Lung microvascular endothelial cell (primary cell): ENCODE measurements around the gene SESN1. TPM values are rescaled to one million over a fixed set of nuclear protein-coding genes. Genes with fewer than 3 reads are reported as not detected.

Source experiments
- DNase-seq, 2 donors: peaks; one replicate each; pipeline versions ENCODE4 v3.0.0 to v3.0.0-alpha.2; 2010; ENCODE audit warnings: low read depth in 2 of 2
- total RNA-seq: library from RNA; depleted of rRNA; stranded (reverse); fragments of >200 nt; gene quantifications from 2 replicates; pipeline ENCODE4 v1.2.1, GENCODE V29; 2014

SESN1 gene
- total RNA-seq, 1 donor from 2014 or later, result 19.0 TPM

GRCh38 chr6:108961985-108962384, 132.7 kb downstream of the SESN1 start:
- DNase-seq, result peak in 1 of 2 donors; percentile 92

GRCh38 chr6:108961077-108961476, 133.6 kb downstream of the SESN1 start:
- no peak for DNase-seq

GRCh38 chr6:108960601-108961000, 134.0 kb downstream of the SESN1 start:
- no peak for DNase-seq

GRCh38 chr6:108959972-108960582, 134.6 kb downstream of the SESN1 start:
- no peak for DNase-seq

- DNase-seq, result no peak
Measured at GRCh38 chr6:108958900-108959770, 135.5 kb downstream of the SESN1 start.

GRCh38 chr6:108957221-108957620, 137.4 kb downstream of the SESN1 start:
- DNase-seq, result no peak

GRCh38 chr6:108955329-108955949, 139.2 kb downstream of the SESN1 start:
- DNase-seq, result no peak

- DNase-seq, result no peak
Measured at GRCh38 chr6:108953681-108954080, 141.0 kb downstream of the SESN1 start.

GRCh38 chr6:108952776-108953486, 141.7 kb downstream of the SESN1 start:
- DNase-seq, result peak in 1 of 2 donors; percentile 17

GRCh38 chr6:108951351-108951953, 143.2 kb downstream of the SESN1 start:
- DNase-seq, result no peak

- DNase-seq, result peak in 1 of 2 donors; percentile 10
Measured at GRCh38 chr6:108948181-108948661, 146.4 kb downstream of the SESN1 start.

GRCh38 chr6:108947114-108947854, 147.4 kb downstream of the SESN1 start:
- peak in 1 of 2 donors; percentile 41 for DNase-seq

- no peak for DNase-seq
Measured at GRCh38 chr6:108946695-108947094, 148.0 kb downstream of the SESN1 start.

GRCh38 chr6:108945681-108946159, 148.9 kb downstream of the SESN1 start:
- DNase-seq, result no peak

GRCh38 chr6:108944707-108945680, 149.7 kb downstream of the SESN1 start:
- DNase-seq, result no peak

- DNase-seq, result no peak
Measured at GRCh38 chr6:108944071-108944470, 150.6 kb downstream of the SESN1 start.

GRCh38 chr6:108942556-108943492, 151.8 kb downstream of the SESN1 start:
- peak; percentile 14 to 40 for DNase-seq

- DNase-seq, result no peak
Measured at GRCh38 chr6:108941859-108942258, 152.8 kb downstream of the SESN1 start.
